Measurements from ENCODE around the gene MSRB2. TPM values are rescaled to one million over a fixed set of nuclear protein-coding genes. Genes with fewer than 3 reads are reported as not detected.
A peak's percentile ranks its signal among the peaks of the same experiment; 100 is the strongest.
"Not testable (repeated sequence)": the region's sequence is repeated elsewhere in the genome, so short reads cannot be mapped to it uniquely, and the experiment has no call there.

MSRB2 gene
- total and polyA plus RNA-seq, 3 experiments from 2014 or later, result 3.2 to 12.6 (median 4.3) TPM

DNA sequence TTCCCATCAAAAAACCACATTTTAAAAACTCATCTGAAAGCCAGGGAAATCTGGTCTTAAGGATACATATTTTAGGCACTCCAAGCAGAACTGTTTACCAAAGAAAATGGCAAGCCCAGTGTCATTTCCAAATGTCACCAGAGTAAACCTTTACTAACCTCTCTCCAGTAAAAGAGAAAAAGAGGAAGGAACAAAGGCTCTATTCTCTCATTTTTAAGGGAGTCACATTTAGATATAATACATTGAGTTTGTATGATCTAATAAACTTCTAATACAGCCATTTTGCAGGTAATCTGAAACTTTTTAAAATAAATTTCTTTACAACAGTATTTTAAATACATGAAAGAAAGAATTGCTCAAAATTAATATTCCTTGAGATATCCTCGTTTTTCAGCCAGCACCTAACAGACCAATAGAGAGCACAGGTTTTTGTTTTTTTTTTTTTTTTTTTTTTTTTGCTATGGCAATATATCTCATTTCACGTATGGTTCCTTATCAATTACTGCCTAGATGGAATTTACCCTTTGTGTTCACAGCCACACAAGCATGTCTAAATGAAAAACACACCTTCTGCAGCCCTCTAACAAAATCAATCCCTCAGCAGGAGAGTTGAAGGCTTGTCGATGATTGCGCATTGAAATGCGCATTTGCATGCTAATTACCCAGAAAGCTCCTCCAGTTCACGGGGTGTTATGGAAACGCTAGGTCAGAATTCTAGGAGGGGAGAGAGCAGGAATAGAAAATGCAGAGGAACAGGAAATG, 39.8 kb upstream of the MSRB2 start:
- H3K4me3 ChIP-seq (ENCODE audit: low read length), result no peak overlapping the region
- H3K4me3 Mint-ChIP-seq, result no peak overlapping the region
- no peak overlapping the region for H3K27ac Mint-ChIP-seq
- H3K27me3 ChIP-seq (ENCODE audit: insufficient read depth, low read length, poor library complexity, severe bottlenecking), result no peaks in the 10 kb centered on the region
- H3K36me3 ChIP-seq (ENCODE audit: insufficient read depth, low read length), result no peaks in the 10 kb centered on the region
- CTCF ChIA-PET, result no interaction called here
- H3K4me1 ChIP-seq (ENCODE audit: insufficient read depth, low read length), result no peaks in the 10 kb centered on the region
- no peak for DNase-seq
- POLR2A ChIA-PET, result no interaction called here
- no peaks in the 10 kb centered on the region for H3K36me3 Mint-ChIP-seq
- H3K4me1 Mint-ChIP-seq, result no peaks in the 10 kb centered on the region
- peaks cover 26 to 59% of the 10 kb centered on the region in 2 donors for H3K27me3 Mint-ChIP-seq
- H3K9me3 Mint-ChIP-seq, result peaks cover 4 to 13% (median 9%) of the 10 kb centered on the region in 5 donors
- H3K27ac ChIP-seq (ENCODE audit: low read depth, low read length), result peak overlapping the region; percentile 12
- no peaks in the 10 kb centered on the region for H3K9me3 ChIP-seq (ENCODE audit: low read length)

DNA sequence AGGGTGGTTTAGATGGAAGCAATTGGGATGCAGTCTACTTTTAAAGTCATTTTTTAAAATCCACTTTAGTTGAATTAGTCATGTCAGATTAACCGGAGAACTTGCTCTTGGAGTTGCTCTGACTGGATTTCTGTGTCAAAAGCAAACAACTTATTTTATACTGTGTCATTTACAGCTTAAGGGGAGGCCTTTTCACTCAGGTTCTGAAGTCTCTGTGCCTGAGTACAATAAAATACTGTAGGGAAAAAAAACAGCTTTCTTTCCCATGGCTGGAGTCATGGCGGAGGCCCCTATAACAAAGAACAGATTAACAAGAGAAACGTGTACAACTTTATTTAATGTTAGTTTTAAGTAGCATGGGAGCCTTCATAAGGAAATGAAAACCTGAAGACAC, 39.2 kb upstream of the MSRB2 start:
- CTCF ChIA-PET, result no interaction called here
- H3K9me3 Mint-ChIP-seq, result peaks cover 4 to 13% (median 9%) of the 10 kb centered on the region in 5 donors

DNA sequence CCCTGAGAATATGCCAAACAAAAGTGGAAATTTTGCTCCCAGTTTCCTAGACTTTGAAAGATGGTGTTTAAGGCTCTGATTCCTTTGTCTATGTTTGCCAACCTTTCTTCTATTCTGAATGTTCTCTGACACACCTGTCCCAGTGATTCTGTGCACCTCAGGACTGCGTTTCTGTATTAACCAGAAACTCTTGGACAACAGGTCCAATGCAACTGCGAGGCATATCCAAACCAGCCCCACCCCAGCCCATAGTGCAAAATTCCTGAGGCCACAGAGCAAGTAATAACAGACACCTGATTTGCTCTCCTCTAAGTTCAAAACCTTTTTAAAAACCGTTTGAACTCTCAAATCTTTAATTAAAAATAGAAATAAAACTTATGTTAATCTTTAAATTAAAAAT, 37.0 kb upstream of the MSRB2 start:
- Histone ChIP-seq H3K4me3 (ENCODE audit: low read length) (no peak overlapping the region), H3K9me3 (ENCODE audit: low read length) (no peaks in the 10 kb centered on the region), H3K27me3 (ENCODE audit: insufficient read depth, low read length, poor library complexity, severe bottlenecking) (no peaks in the 10 kb centered on the region), H3K4me1 (ENCODE audit: insufficient read depth, low read length) (no peaks in the 10 kb centered on the region), H3K36me3 (ENCODE audit: insufficient read depth, low read length) (no peaks in the 10 kb centered on the region), H3K27ac (ENCODE audit: low read depth, low read length) (no peak overlapping the region)
- no peak overlapping the region for H3K27ac Mint-ChIP-seq
- peaks cover 31 to 38% of the 10 kb centered on the region in 2 donors for H3K27me3 Mint-ChIP-seq
- no peaks in the 10 kb centered on the region for H3K4me1 Mint-ChIP-seq
- DNase-seq, result no peak
- ChIA-PET CTCF (no interaction called here), POLR2A (no interaction called here)
- no peak overlapping the region for H3K4me3 Mint-ChIP-seq
- no peaks in the 10 kb centered on the region for H3K36me3 Mint-ChIP-seq
- peaks cover 4 to 13% (median 9%) of the 10 kb centered on the region in 5 donors for H3K9me3 Mint-ChIP-seq

More for the DNA sequence above, 39.2 kb upstream of the MSRB2 start:
- H3K27me3 Mint-ChIP-seq, result peaks cover 28 to 57% of the 10 kb centered on the region in 2 donors
- no peaks in the 10 kb centered on the region for H3K36me3 ChIP-seq (ENCODE audit: insufficient read depth, low read length)
- no peaks in the 10 kb centered on the region for H3K4me1 Mint-ChIP-seq
- no peak overlapping the region for H3K4me3 Mint-ChIP-seq
- DNase-seq, result no peak
- H3K36me3 Mint-ChIP-seq, result no peaks in the 10 kb centered on the region
- H3K4me3 ChIP-seq (ENCODE audit: low read length), result no peak overlapping the region
- H3K27ac Mint-ChIP-seq, result no peak overlapping the region
- POLR2A ChIA-PET, result no interaction called here
- H3K27me3 ChIP-seq (ENCODE audit: insufficient read depth, low read length, poor library complexity, severe bottlenecking), result no peaks in the 10 kb centered on the region
- H3K4me1 ChIP-seq (ENCODE audit: insufficient read depth, low read length), result no peaks in the 10 kb centered on the region
- no peak overlapping the region for H3K27ac ChIP-seq (ENCODE audit: low read depth, low read length)
- H3K9me3 ChIP-seq (ENCODE audit: low read length), result no peaks in the 10 kb centered on the region

DNA sequence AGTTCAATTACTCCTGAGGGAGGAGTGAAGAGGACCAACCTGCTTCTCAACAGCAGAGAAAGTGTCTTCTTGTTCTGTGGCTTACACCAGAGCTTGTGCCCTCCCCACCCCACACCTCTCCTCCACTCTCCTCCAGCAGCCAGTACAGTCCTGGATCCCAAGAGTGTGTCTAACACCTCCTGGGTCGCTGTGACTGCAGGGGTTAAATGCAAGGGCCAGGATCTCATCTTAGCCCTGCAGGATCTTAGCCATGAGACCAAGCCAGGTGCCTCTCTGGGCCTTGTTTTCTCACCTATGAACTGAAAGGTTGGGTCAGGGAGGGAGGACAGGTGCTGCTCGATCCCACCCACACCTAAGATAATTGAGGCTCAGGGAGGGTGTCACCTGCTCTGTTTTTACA, 34.5 kb upstream of the MSRB2 start:
- H3K9me3 ChIP-seq (ENCODE audit: low read length), result no peaks in the 10 kb centered on the region
- Mint-ChIP-seq H3K9me3 (peaks cover 4 to 13% (median 9%) of the 10 kb centered on the region in 5 donors), H3K27ac (no peak overlapping the region), H3K4me3 (no peak overlapping the region), H3K36me3 (no peaks in the 10 kb centered on the region), H3K27me3 (peaks cover 26 to 33% of the 10 kb centered on the region in 2 donors), H3K4me1 (no peaks in the 10 kb centered on the region)
- ChIA-PET POLR2A (no interaction called here), CTCF (no interaction called here)
- DNase-seq, result no peak
- H3K27ac ChIP-seq (ENCODE audit: low read depth, low read length), result no peak overlapping the region
- H3K4me3 ChIP-seq (ENCODE audit: low read length), result no peak overlapping the region
- H3K36me3 ChIP-seq (ENCODE audit: insufficient read depth, low read length), result no peaks in the 10 kb centered on the region
- no peaks in the 10 kb centered on the region for H3K27me3 ChIP-seq (ENCODE audit: insufficient read depth, low read length, poor library complexity, severe bottlenecking)
- no peaks in the 10 kb centered on the region for H3K4me1 ChIP-seq (ENCODE audit: insufficient read depth, low read length)

DNA sequence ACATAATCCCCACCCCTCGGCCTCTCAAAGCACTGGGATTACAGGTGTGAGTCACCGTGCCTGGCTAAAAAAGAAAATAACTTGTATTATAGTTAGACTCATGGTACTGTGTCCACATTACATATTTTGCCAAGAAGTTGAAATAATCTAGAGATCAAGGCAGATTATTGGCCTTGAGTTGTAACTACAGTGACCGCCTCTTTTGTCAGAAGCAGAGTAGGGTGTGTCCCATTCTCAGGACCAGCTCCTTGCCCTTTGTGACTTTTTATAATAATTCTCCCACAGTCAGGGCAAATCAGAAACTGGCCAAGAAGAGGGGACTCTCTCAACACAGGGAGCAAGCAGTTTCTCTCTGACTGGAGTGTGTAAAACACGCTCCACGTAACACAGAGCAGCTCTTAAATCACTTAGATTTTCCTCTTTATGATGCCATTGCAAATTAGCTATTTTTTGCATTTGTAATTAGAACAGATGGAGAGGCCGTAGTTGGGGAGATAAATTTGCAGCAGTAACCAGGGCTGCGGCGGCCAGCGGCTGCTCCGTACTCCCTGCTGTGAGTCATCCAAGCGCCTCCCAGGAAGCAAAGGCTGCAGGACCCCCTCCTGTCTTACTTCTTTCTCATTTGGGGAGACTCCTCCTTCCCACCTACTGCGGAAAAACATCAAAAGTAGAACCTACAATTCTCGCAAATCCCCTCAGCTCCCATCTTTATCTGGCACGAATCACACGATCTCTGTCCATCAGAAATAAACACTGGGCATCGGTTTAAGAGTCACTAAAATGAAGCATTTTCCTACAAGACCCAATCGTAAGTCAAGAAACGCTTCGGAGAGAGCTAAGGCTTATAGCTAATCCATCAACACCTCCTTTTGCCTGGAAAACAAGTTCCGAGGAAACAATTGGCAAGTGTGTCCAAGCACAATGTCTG, 32.1 kb upstream of the MSRB2 start:
- no peak for DNase-seq
- Histone ChIP-seq H3K27me3 (ENCODE audit: insufficient read depth, low read length, poor library complexity, severe bottlenecking) (no peaks in the 10 kb centered on the region), H3K4me3 (ENCODE audit: low read length) (no peak overlapping the region), H3K4me1 (ENCODE audit: insufficient read depth, low read length) (no peaks in the 10 kb centered on the region), H3K9me3 (ENCODE audit: low read length) (no peaks in the 10 kb centered on the region), H3K27ac (ENCODE audit: low read depth, low read length) (no peak overlapping the region), H3K36me3 (ENCODE audit: insufficient read depth, low read length) (no peaks in the 10 kb centered on the region)
- Mint-ChIP-seq H3K4me1 (peaks cover 2 to 4% (median 4%) of the 10 kb centered on the region in 3 donors), H3K4me3 (no peak overlapping the region), H3K36me3 (no peaks in the 10 kb centered on the region), H3K27me3 (peaks cover 23 to 25% of the 10 kb centered on the region in 2 donors), H3K27ac (peak overlapping the region in 1 of 8 donors; percentile 60), H3K9me3 (peaks cover 4 to 13% (median 9%) of the 10 kb centered on the region in 5 donors)
- ChIA-PET POLR2A (no interaction called here), CTCF (interaction anchor here (1.1 kb wide), 1 partner anchor 1070 kb away, joined by 4 read pairs; no protein-coding TSS in a partner anchor)

DNA sequence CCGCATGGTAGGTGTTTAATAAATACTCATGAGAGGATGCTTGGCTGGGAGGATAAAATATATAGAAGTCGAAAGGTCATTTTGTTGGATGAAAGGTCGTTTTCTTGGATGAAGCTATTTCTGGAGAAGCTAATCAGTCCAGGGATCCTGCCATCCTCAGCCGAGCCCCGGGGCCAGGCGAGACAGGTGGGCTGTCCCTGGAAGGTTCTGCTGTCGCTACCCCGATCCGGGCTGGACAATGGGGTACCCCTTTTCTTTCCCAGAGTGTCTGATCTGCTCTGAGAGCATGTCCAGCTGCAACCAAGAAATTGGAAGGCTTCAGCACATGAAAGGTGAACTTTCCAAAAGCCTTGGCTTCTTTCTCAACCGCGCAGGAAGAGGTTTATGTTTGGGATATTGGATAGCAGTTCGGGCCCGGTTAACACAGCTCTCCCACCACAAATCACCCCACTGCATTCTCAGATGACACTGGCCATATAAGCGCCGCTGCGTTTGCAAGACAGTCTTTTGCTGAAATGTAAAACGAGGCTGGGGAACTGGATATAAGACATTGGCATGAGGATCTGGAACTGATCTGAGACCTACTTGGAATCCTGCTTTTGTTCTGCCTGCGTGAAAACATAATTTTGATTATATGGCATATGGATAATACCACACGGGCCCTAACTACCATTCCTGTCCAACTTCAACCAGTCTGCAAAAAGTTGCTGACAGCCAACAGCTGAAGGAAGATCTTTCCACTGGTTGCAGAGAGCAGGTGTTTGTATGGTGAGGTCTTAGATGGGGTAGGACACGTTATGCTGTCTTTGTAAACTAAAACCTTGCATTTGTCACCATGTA, 31.2 kb upstream of the MSRB2 start:
- CTCF ChIA-PET, result interaction anchor here (1.1 kb wide), 1 partner anchor 1070 kb away, joined by 4 read pairs; no protein-coding TSS in a partner anchor

DNA sequence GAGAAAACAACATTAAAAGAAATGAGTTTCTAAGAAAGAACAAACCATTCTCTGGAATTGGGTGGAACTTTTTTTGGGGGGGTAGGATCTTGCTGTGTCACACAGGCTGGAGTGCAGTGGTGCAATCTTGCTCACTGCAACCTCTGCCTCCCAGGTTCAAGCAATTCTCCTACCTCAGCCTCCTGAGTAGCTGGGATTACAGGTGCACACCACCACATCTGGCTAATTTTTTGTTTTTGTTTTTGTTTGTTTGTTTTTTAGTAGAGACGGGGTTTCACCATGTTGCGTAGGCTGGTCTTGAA, 30.6 kb upstream of the MSRB2 start:
- H3K27ac ChIP-seq (ENCODE audit: low read depth, low read length); H3K9me3 ChIP-seq (ENCODE audit: low read length); H3K27ac Mint-ChIP-seq; H3K4me1 Mint-ChIP-seq; POLR2A ChIA-PET; H3K4me3 Mint-ChIP-seq; H3K27me3 ChIP-seq (ENCODE audit: insufficient read depth, low read length, poor library complexity, severe bottlenecking); H3K36me3 ChIP-seq (ENCODE audit: insufficient read depth, low read length); H3K9me3 Mint-ChIP-seq; H3K4me3 ChIP-seq (ENCODE audit: low read length); H3K4me1 ChIP-seq (ENCODE audit: insufficient read depth, low read length); CTCF ChIA-PET; H3K36me3 Mint-ChIP-seq; DNase-seq: not testable (repeated sequence)
- H3K27me3 Mint-ChIP-seq, result peaks cover 20 to 23% of the 10 kb centered on the region in 2 donors

More for the DNA sequence above, 31.2 kb upstream of the MSRB2 start:
- no peak for DNase-seq
- Histone ChIP-seq H3K36me3 (ENCODE audit: insufficient read depth, low read length) (no peaks in the 10 kb centered on the region), H3K27ac (ENCODE audit: low read depth, low read length) (no peak overlapping the region), H3K27me3 (ENCODE audit: insufficient read depth, low read length, poor library complexity, severe bottlenecking) (no peaks in the 10 kb centered on the region), H3K4me3 (ENCODE audit: low read length) (no peak overlapping the region), H3K4me1 (ENCODE audit: insufficient read depth, low read length) (no peaks in the 10 kb centered on the region), H3K9me3 (ENCODE audit: low read length) (no peaks in the 10 kb centered on the region)
- Mint-ChIP-seq H3K9me3 (peaks cover 2 to 7% (median 6%) of the 10 kb centered on the region in 5 donors), H3K27me3 (peaks cover 21 to 23% of the 10 kb centered on the region in 2 donors), H3K4me1 (peaks cover 2 to 6% (median 5%) of the 10 kb centered on the region in 3 donors), H3K27ac (no peak overlapping the region), H3K4me3 (no peak overlapping the region), H3K36me3 (no peaks in the 10 kb centered on the region)
- POLR2A ChIA-PET, result no interaction called here
